GM12878 (cell line): Measurements from ENCODE around the gene C3. TPM values are rescaled to one million over a fixed set of nuclear protein-coding genes. Genes with fewer than 3 reads are reported as not detected.

Source experiments
- CBX3 ChIP-seq: fragments of 200-600 bp; sonication (generic); IDR thresholded peaks from 2 replicates; pipeline ENCODE4 v1.6.1; 2016; ENCODE audit warnings: low read depth, borderline replicate concordance
- DPF2 ChIP-seq: fragments of 450-650 bp; IDR thresholded peaks from 2 replicates; pipeline ENCODE4 v1.6.1; 2017; ENCODE audit warnings: mild to moderate bottlenecking
- NFXL1 ChIP-seq: fragments of 450-650 bp; IDR thresholded peaks from 2 replicates; pipeline ENCODE4 v1.6.1; 2017; ENCODE audit warnings: antibody characterized with exemption, mild to moderate bottlenecking, borderline replicate concordance
- NFYB ChIP-seq: IDR thresholded peaks from 2 replicates; pipeline ENCODE4 v1.6.1; 2011; ENCODE audit warnings: low read depth, mild to moderate bottlenecking, low read length, improper control_type of control experiment, moderate library complexity; ENCODE audit not compliant: insufficient read depth
- NR2C2 ChIP-seq: IDR thresholded peaks from 2 replicates; pipeline ENCODE4 v1.6.1; 2011; ENCODE audit warnings: borderline replicate concordance, low read depth; ENCODE audit not compliant: control insufficient read depth, insufficient read length
- NRF1 ChIP-seq: conservative IDR thresholded peaks from 2 replicates; pipeline ENCODE4 v1.6.1; 2011; ENCODE audit warnings: mild to moderate bottlenecking, low read depth, low read length, improper control_type of control experiment
- POLR2AphosphoS2 ChIP-seq: IDR thresholded peaks from 2 replicates; pipeline ENCODE4 v1.6.1; 2011; ENCODE audit warnings: low read depth, mild to moderate bottlenecking, low read length, improper control_type of control experiment, moderate library complexity
- RFX5 ChIP-seq: IDR thresholded peaks from 2 replicates; pipeline ENCODE4 v1.6.1; 2011; ENCODE audit warnings: low read depth, low read length, improper control_type of control experiment
- SMAD5 ChIP-seq: IDR thresholded peaks from 2 replicates; pipeline ENCODE4 v1.6.1; 2016; ENCODE audit warnings: antibody characterized with exemption, low read depth
- ZNF24 ChIP-seq: fragments of 450-650 bp; IDR thresholded peaks from 2 replicates; pipeline ENCODE4 v1.6.1; 2017; ENCODE audit warnings: antibody characterized with exemption, mild to moderate bottlenecking
- ZNF622 ChIP-seq: fragments of 450-650 bp; IDR thresholded peaks from 2 replicates; pipeline ENCODE4 v1.6.1; 2017; ENCODE audit warnings: mild to moderate bottlenecking, inconsistent platforms
- polyA plus RNA-seq, 11 experiments: library from polyadenylated mRNA; depleted of rRNA in 4 of 11; unstranded in 6 of 11; stranded (reverse) in 5 of 11; fragments of >200 nt; fragmentation: Nextera tagmentation in 4 of 11; fragmentation: Illumina TruSeq in 1 of 11; extraction: Ambion mirVana in 4 of 11; extraction: Trizol in 1 of 11; gene quantifications; 1 replicate in 1 of 11; 2 replicates in 10 of 11; pipeline versions ENCODE4 v1.2.1 to v1.2.3, GENCODE V29; 2011 to 2016; ENCODE audit warnings: inconsistent platforms in 2 of 11, missing spikeins in 2 of 11, low read depth in 1 of 11
- total RNA-seq, 4 experiments: library from RNA; depleted of rRNA in 3 of 4; stranded (reverse); fragments of >200 nt in 3 of 4; fragmentation: Illumina TruSeq in 1 of 4; extraction: Trizol in 1 of 4; gene quantifications; 2 replicates each; pipeline versions ENCODE4 v1.2.1 to v1.2.3, GENCODE V29; 2013 to 2021
- TF ChIP-seq, protein P1 (sequence below): IDR thresholded peaks from 2 replicates; pipeline ENCODE4 v1.6.1; 2011; ENCODE audit warnings: borderline replicate concordance, low read depth, mild to moderate bottlenecking, moderate library complexity, mixed read lengths, low read length; ENCODE audit not compliant: insufficient read depth; ENCODE audit errors: extremely low read length
- TF ChIP-seq, protein P2 (sequence below): fragments of 450-650 bp; IDR thresholded peaks from 2 replicates; pipeline ENCODE4 v1.6.1; 2016; ENCODE audit warnings: mild to moderate bottlenecking
- TF ChIP-seq, protein P3 (sequence below): fragments of 450-650 bp; IDR thresholded peaks from 2 replicates; pipeline ENCODE4 v1.6.1; 2018; ENCODE audit warnings: borderline replicate concordance, mild to moderate bottlenecking; ENCODE audit not compliant: partially characterized antibody
- TF ChIP-seq, protein P4 (sequence below): fragments of 450-650 bp; IDR thresholded peaks from 2 replicates; pipeline ENCODE4 v1.6.1; 2017; ENCODE audit warnings: antibody characterized with exemption, mild to moderate bottlenecking, moderate library complexity
- TF ChIP-seq, protein P5 (sequence below): IDR thresholded peaks from 2 replicates; pipeline ENCODE4 v1.6.1; 2011; ENCODE audit warnings: mild to moderate bottlenecking, low read depth, low read length, moderate library complexity; ENCODE audit not compliant: insufficient replicate concordance
- TF ChIP-seq, protein P6 (sequence below): IDR thresholded peaks from 2 replicates; pipeline ENCODE4 v1.6.1; 2012; ENCODE audit warnings: low read depth, low read length, improper control_type of control experiment
- TF ChIP-seq, protein P7 (sequence below): fragments of 450-650 bp; IDR thresholded peaks from 2 replicates; pipeline ENCODE4 v1.6.1; 2016; ENCODE audit warnings: mild to moderate bottlenecking

C3 gene
- total and polyA plus RNA-seq, 10 of the 15 experiments (the other 5 are each of a cell fraction or from before 2014, with no cell fraction given) = 0.20 to 6.7 (median 0.72) TPM

DNA sequence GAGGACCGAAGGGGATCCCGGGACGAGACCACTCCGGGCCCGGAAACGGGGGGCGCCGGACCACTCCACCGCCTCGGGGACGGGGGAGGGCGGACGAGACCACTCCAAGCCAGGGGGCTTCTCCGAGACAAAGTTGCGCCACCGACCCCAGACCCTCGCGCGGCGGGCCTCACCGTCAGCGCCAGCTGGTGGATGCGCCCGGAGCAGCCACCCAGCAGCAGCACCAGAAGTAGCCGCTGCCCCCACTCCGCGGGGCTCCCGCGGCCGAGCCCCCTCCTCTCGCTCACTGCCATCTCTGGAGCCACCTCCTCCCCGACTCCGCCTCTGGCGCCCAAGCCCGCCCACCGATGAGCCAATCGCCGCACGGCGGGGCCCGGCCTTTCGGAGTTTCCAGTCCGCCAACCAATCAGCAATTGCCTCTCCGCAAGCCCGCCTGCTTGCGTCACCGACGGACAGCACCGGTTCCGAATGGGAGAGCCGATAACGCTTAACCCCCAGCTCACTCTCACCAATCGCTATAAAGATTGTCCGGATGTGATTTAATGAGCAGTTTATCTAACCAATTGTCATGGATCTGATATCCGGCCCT, 16.9 kb upstream of the C3 start, which contains the start of gene GPR108 (continued):
- TF ChIP-seq, protein P1, sequence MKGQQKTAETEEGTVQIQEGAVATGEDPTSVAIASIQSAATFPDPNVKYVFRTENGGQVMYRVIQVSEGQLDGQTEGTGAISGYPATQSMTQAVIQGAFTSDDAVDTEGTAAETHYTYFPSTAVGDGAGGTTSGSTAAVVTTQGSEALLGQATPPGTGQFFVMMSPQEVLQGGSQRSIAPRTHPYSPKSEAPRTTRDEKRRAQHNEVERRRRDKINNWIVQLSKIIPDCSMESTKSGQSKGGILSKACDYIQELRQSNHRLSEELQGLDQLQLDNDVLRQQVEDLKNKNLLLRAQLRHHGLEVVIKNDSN = no peak
- TF ChIP-seq, protein P2, sequence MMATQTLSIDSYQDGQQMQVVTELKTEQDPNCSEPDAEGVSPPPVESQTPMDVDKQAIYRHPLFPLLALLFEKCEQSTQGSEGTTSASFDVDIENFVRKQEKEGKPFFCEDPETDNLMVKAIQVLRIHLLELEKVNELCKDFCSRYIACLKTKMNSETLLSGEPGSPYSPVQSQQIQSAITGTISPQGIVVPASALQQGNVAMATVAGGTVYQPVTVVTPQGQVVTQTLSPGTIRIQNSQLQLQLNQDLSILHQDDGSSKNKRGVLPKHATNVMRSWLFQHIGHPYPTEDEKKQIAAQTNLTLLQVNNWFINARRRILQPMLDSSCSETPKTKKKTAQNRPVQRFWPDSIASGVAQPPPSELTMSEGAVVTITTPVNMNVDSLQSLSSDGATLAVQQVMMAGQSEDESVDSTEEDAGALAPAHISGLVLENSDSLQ = peak; percentile 100
- no peak; the same call in 1 of the 2 replicates for TF ChIP-seq NRF1
- no peak for TF ChIP-seq NR2C2
- no peak for TF ChIP-seq NFXL1
- TF ChIP-seq ZNF24 = 0 out of 2 replicates have a peak, but pooled peaks have one; percentile 10
- TF ChIP-seq, protein P3, sequence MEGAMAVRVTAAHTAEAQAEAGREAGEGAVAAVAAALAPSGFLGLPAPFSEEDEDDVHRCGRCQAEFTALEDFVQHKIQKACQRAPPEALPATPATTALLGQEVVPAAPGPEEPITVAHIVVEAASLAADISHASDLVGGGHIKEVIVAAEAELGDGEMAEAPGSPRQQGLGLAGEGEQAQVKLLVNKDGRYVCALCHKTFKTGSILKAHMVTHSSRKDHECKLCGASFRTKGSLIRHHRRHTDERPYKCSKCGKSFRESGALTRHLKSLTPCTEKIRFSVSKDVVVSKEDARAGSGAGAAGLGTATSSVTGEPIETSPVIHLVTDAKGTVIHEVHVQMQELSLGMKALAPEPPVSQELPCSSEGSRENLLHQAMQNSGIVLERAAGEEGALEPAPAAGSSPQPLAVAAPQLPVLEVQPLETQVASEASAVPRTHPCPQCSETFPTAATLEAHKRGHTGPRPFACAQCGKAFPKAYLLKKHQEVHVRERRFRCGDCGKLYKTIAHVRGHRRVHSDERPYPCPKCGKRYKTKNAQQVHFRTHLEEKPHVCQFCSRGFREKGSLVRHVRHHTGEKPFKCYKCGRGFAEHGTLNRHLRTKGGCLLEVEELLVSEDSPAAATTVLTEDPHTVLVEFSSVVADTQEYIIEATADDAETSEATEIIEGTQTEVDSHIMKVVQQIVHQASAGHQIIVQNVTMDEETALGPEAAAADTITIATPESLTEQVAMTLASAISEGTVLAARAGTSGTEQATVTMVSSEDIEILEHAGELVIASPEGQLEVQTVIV = peak; percentile 95
- TF ChIP-seq NFYB = peak; percentile 93
- TF ChIP-seq, protein P4, sequence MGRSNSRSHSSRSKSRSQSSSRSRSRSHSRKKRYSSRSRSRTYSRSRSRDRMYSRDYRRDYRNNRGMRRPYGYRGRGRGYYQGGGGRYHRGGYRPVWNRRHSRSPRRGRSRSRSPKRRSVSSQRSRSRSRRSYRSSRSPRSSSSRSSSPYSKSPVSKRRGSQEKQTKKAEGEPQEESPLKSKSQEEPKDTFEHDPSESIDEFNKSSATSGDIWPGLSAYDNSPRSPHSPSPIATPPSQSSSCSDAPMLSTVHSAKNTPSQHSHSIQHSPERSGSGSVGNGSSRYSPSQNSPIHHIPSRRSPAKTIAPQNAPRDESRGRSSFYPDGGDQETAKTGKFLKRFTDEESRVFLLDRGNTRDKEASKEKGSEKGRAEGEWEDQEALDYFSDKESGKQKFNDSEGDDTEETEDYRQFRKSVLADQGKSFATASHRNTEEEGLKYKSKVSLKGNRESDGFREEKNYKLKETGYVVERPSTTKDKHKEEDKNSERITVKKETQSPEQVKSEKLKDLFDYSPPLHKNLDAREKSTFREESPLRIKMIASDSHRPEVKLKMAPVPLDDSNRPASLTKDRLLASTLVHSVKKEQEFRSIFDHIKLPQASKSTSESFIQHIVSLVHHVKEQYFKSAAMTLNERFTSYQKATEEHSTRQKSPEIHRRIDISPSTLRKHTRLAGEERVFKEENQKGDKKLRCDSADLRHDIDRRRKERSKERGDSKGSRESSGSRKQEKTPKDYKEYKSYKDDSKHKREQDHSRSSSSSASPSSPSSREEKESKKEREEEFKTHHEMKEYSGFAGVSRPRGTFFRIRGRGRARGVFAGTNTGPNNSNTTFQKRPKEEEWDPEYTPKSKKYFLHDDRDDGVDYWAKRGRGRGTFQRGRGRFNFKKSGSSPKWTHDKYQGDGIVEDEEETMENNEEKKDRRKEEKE = peak; percentile 97
- TF ChIP-seq CBX3 = no peak
- no peak for TF ChIP-seq SMAD5
- TF ChIP-seq, protein P5, sequence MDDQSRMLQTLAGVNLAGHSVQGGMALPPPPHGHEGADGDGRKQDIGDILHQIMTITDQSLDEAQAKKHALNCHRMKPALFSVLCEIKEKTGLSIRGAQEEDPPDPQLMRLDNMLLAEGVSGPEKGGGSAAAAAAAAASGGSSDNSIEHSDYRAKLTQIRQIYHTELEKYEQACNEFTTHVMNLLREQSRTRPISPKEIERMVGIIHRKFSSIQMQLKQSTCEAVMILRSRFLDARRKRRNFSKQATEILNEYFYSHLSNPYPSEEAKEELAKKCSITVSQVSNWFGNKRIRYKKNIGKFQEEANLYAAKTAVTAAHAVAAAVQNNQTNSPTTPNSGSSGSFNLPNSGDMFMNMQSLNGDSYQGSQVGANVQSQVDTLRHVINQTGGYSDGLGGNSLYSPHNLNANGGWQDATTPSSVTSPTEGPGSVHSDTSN = peak; percentile 100
- TF ChIP-seq, protein P6, sequence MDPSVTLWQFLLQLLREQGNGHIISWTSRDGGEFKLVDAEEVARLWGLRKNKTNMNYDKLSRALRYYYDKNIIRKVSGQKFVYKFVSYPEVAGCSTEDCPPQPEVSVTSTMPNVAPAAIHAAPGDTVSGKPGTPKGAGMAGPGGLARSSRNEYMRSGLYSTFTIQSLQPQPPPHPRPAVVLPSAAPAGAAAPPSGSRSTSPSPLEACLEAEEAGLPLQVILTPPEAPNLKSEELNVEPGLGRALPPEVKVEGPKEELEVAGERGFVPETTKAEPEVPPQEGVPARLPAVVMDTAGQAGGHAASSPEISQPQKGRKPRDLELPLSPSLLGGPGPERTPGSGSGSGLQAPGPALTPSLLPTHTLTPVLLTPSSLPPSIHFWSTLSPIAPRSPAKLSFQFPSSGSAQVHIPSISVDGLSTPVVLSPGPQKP = peak; percentile 89
- TF ChIP-seq RFX5 = peak; percentile 76
- TF ChIP-seq ZNF622 = no peak
- TF ChIP-seq, protein P7, sequence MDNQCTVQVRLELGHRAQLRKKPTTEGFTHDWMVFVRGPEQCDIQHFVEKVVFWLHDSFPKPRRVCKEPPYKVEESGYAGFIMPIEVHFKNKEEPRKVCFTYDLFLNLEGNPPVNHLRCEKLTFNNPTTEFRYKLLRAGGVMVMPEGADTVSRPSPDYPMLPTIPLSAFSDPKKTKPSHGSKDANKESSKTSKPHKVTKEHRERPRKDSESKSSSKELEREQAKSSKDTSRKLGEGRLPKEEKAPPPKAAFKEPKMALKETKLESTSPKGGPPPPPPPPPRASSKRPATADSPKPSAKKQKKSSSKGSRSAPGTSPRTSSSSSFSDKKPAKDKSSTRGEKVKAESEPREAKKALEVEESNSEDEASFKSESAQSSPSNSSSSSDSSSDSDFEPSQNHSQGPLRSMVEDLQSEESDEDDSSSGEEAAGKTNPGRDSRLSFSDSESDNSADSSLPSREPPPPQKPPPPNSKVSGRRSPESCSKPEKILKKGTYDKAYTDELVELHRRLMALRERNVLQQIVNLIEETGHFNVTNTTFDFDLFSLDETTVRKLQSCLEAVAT = peak; percentile 61
- TF ChIP-seq POLR2AphosphoS2 = peak; percentile 15; the same call in 1 of the 2 replicates
- TF ChIP-seq DPF2 = peak; percentile 99
